Activated CD8-positive, alpha-beta memory T cell treated with anti-CD3 and anti-CD28 coated beads, Interleukin-2, amount 50 U/mL, for 1 hour (primary cell): ENCODE data around the gene XXYLT1.

ENCODE experiments used
- DNase-seq: peaks from one replicate; pipeline ENCODE4 v3.0.0-alpha.2; 2020; ENCODE audit errors: extremely low read depth

XXYLT1 gene

GRCh38 chr3:195184716-195185421, 86.1 kb downstream of the XXYLT1 start:
- DNase-seq, result no peak

- DNase-seq, result no peak
Observed at GRCh38 chr3:195183071-195183776, 87.7 kb downstream of the XXYLT1 start.

- no peak for DNase-seq
Observed at GRCh38 chr3:195182470-195182795, 88.5 kb downstream of the XXYLT1 start.

- DNase-seq, result no peak
Observed at GRCh38 chr3:195181741-195182469, 89.1 kb downstream of the XXYLT1 start.

- no peak for DNase-seq
Observed at GRCh38 chr3:195181113-195181498, 89.9 kb downstream of the XXYLT1 start.

- DNase-seq, result no peak
Observed at GRCh38 chr3:195180490-195181112, 90.4 kb downstream of the XXYLT1 start.

GRCh38 chr3:195179776-195180489, 91.0 kb downstream of the XXYLT1 start:
- DNase-seq, result no peak

- DNase-seq, result no peak
Observed at GRCh38 chr3:195178124-195178910, 92.6 kb downstream of the XXYLT1 start.

- no peak for DNase-seq
Observed at GRCh38 chr3:195177422-195178123, 93.4 kb downstream of the XXYLT1 start.

- DNase-seq, result no peak
Observed at GRCh38 chr3:195176776-195177175, 94.2 kb downstream of the XXYLT1 start.

- no peak for DNase-seq
Observed at GRCh38 chr3:195175476-195176337, 95.3 kb downstream of the XXYLT1 start.

GRCh38 chr3:195175076-195175475, 95.9 kb downstream of the XXYLT1 start:
- DNase-seq, result no peak

GRCh38 chr3:195173657-195174056, 97.3 kb downstream of the XXYLT1 start:
- DNase-seq, result no peak

- DNase-seq, result no peak
Observed at GRCh38 chr3:195172896-195173295, 98.1 kb downstream of the XXYLT1 start.

- DNase-seq, result no peak
Observed at GRCh38 chr3:195172039-195172684, 98.8 kb downstream of the XXYLT1 start.

GRCh38 chr3:195171093-195171873, 99.7 kb downstream of the XXYLT1 start:
- DNase-seq, result no peak

GRCh38 chr3:195170496-195170895, 100.5 kb downstream of the XXYLT1 start:
- DNase-seq, result no peak

GRCh38 chr3:195169011-195169649, 101.8 kb downstream of the XXYLT1 start:
- DNase-seq, result no peak
